HepG2 (cell line): ENCODE measurements around the gene CPNE8. TPM values are rescaled to one million over a fixed set of nuclear protein-coding genes. Genes with fewer than 3 reads are reported as not detected.

Source experiments
- ELF3 ChIP-seq: IDR thresholded peaks from 2 replicates; pipeline ENCODE4 v1.6.1; 2016; ENCODE audit warnings: missing genetic modification reagents, missing compliant biosample characterization
- ETV6 ChIP-seq: sonication (generic); formaldehyde crosslinking; conservative IDR thresholded peaks from 2 replicates; pipeline ENCODE4 v1.4.0; 2020; ENCODE audit warnings: missing genetic modification reagents
- FUBP1 ChIP-seq: sonication (generic); formaldehyde crosslinking; IDR thresholded peaks from 2 replicates; pipeline ENCODE4 v1.5.1; 2020; ENCODE audit warnings: missing genetic modification reagents, mild to moderate bottlenecking, borderline replicate concordance
- HIVEP1 ChIP-seq: sonication (generic); formaldehyde crosslinking; IDR thresholded peaks from 2 replicates; pipeline ENCODE4 v1.4.0; 2020; ENCODE audit warnings: mild to moderate bottlenecking, missing genetic modification reagents
- JDP2 ChIP-seq: sonication (generic); formaldehyde crosslinking; IDR thresholded peaks from 2 replicates; pipeline ENCODE4 v1.8.1; 2022; ENCODE audit warnings: missing genetic modification reagents, borderline replicate concordance
- KLF12 ChIP-seq: sonication (generic); formaldehyde crosslinking; IDR thresholded peaks from 2 replicates; pipeline ENCODE4 v1.4.0; 2020; ENCODE audit warnings: missing genetic modification reagents, borderline replicate concordance
- KLF16 ChIP-seq, 2 experiments: sonication (generic) in 1 of 2; formaldehyde crosslinking in 1 of 2; IDR thresholded peaks; 2 replicates each; pipeline versions ENCODE4 v1.6.1 to v1.8.0; 2016 to 2023; ENCODE audit warnings: missing genetic modification reagents in 2 of 2, missing compliant biosample characterization in 1 of 2
- PREB ChIP-seq: sonication (generic); formaldehyde crosslinking; IDR thresholded peaks from 2 replicates; pipeline ENCODE4 v1.4.0; 2020; ENCODE audit warnings: missing genetic modification reagents
- RFXAP ChIP-seq: sonication (generic); formaldehyde crosslinking; IDR thresholded peaks from 2 replicates; pipeline ENCODE4 v1.4.0; 2020; ENCODE audit warnings: missing genetic modification reagents, borderline replicate concordance
- SMAD1 ChIP-seq: sonication (generic); formaldehyde crosslinking; IDR thresholded peaks from 2 replicates; pipeline ENCODE4 v1.4.0; 2020; ENCODE audit warnings: missing genetic modification reagents, low read depth, mild to moderate bottlenecking, borderline replicate concordance
- SOX6 ChIP-seq, 2 experiments: fragments of 450-650 bp in 1 of 2; sonication (generic) in 1 of 2; formaldehyde crosslinking in 1 of 2; IDR thresholded peaks; 2 replicates each; pipeline versions ENCODE4 v1.4.0 to v1.6.1; 2017 to 2020; ENCODE audit warnings: antibody characterized with exemption in 1 of 2, mild to moderate bottlenecking in 1 of 2, missing genetic modification reagents in 1 of 2
- STAT6 ChIP-seq: sonication (generic); formaldehyde crosslinking; IDR thresholded peaks from 2 replicates; pipeline ENCODE4 v1.4.0; 2020; ENCODE audit warnings: missing genetic modification reagents, mild to moderate bottlenecking, borderline replicate concordance
- ZBTB21 ChIP-seq: sonication (generic); formaldehyde crosslinking; IDR thresholded peaks from 2 replicates; pipeline ENCODE4 v1.4.0; 2020; ENCODE audit warnings: missing genetic modification reagents
- ZMAT3 ChIP-seq: sonication (generic); formaldehyde crosslinking; conservative IDR thresholded peaks from 2 replicates; pipeline ENCODE4 v1.7.0; 2021; ENCODE audit warnings: missing genetic modification reagents
- ZNF350 ChIP-seq: sonication (generic); formaldehyde crosslinking; IDR thresholded peaks from 2 replicates; pipeline ENCODE4 v1.4.0; 2020; ENCODE audit warnings: mild to moderate bottlenecking, low read depth, missing genetic modification reagents, borderline replicate concordance
- ZNF468 ChIP-seq: sonication (generic); formaldehyde crosslinking; IDR thresholded peaks from 2 replicates; pipeline ENCODE4 v1.8.0; 2022; ENCODE audit warnings: mild to moderate bottlenecking, moderate library complexity, missing genetic modification reagents
- ZNF557 ChIP-seq: sonication (generic); formaldehyde crosslinking; IDR thresholded peaks from 2 replicates; pipeline ENCODE4 v1.4.0; 2020; ENCODE audit warnings: missing genetic modification reagents
- ZNF792 ChIP-seq: IDR thresholded peaks from 2 replicates; pipeline ENCODE4 v1.6.1; 2016
- polyA plus RNA-seq, 8 experiments: library from polyadenylated mRNA; depleted of rRNA in 3 of 8; stranded (reverse) in 7 of 8; unstranded in 1 of 8; fragments of >200 nt; fragmentation: Illumina TruSeq in 4 of 8; extraction: Trizol in 4 of 8; gene quantifications; 2 replicates each; pipeline versions ENCODE4 v1.2.1 to v1.2.3, GENCODE V29; 2011 to 2016; ENCODE audit warnings: low read depth in 4 of 8, missing spikeins in 1 of 8, mixed read lengths in 1 of 8; ENCODE audit not compliant: insufficient read depth in 1 of 8
- total RNA-seq, 5 experiments: library from RNA; depleted of rRNA; stranded (reverse); fragments of >200 nt; fragmentation: Illumina TruSeq; extraction: Trizol; gene quantifications; 2 replicates each; pipeline ENCODE4 v1.2.3, GENCODE V29; 2016; ENCODE audit warnings: low read depth in 1 of 5
- TF ChIP-seq, protein P1 (sequence below): sonication (generic); IDR thresholded peaks from 2 replicates; pipeline ENCODE4 v1.6.1; 2016; ENCODE audit warnings: low read depth, borderline replicate concordance
- TF ChIP-seq, protein P2 (sequence below): sonication (generic); formaldehyde crosslinking; IDR thresholded peaks from 2 replicates; pipeline ENCODE4 v1.4.0; 2020; ENCODE audit warnings: missing genetic modification reagents, borderline replicate concordance

Gene CPNE8
- total and polyA plus RNA-seq, 2 of the 13 experiments (the other 11 are each of a cell fraction or from before 2014, with no cell fraction given) = 2.4 to 2.7 TPM

DNA sequence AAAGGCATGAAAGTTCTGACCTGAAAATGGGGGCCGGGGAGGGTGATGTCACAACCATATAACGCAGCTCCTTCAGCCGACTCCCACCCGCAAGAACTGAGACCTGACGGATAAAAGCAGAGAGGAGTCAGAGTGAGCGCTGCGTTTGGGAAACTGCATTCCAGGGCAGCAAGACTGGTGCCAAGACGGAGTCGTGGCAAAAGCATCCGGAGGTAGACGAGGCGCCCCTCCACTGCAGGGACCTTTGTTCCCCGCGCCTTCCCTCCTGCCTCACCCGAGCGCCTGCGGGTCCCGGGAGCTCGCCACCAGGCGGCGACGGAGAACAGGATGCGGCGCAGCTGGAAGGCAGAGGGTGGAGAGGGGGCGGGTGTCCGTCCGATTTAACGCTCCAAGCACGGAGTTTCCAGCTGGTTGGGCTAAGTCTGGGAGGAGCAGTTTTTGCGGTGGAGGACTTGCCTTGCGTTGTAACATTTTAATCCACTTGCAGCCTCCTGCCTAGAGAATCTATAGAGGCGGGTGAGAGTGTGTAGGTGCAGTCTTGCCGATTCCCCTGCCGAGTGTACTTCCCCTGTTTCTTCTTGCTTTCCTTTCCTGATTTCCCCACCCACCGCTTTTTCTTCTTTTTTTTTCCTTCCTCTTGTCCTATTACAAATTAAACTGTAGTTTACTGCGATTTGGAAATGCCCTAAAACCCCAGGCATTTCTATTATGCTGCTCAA lies 1.2 kb upstream of the CPNE8 start (continued):
- no peak for TF ChIP-seq FUBP1 (CRISPR knock-in tag)
- no peak for TF ChIP-seq ZMAT3 (CRISPR knock-in tag)
- TF ChIP-seq KLF16 (CRISPR knock-in tag; IDR thresholded peaks at IDR 0.05) = 0 out of 4 replicates have a peak, but pooled peaks of 1 of the 2 experiments have one; percentile 60
- TF ChIP-seq JDP2 = no peak
- TF ChIP-seq ZBTB21 (CRISPR knock-in tag) = no peak
- TF ChIP-seq KLF12 (CRISPR knock-in tag) = no peak
- no peak for TF ChIP-seq STAT6 (CRISPR knock-in tag)
- TF ChIP-seq ELF3 = peak; percentile 61; the same call in 1 of the 2 replicates
- TF ChIP-seq SMAD1 (CRISPR knock-in tag) = no peak
- TF ChIP-seq PREB = no peak
- no peak for TF ChIP-seq ETV6
- 0 out of 2 replicates have a peak, but pooled peaks have one; percentile 30 for TF ChIP-seq RFXAP (CRISPR knock-in tag)
- TF ChIP-seq ZNF350 (CRISPR knock-in tag) = peak; percentile 74
- TF ChIP-seq SOX6 (IDR thresholded peaks at IDR 0.05) = no peak
- TF ChIP-seq SOX6 (CRISPR knock-in tag; IDR thresholded peaks at IDR 0.05) = peak; percentile 53
- no peak for TF ChIP-seq HIVEP1 (CRISPR knock-in tag)
- TF ChIP-seq, protein P1, sequence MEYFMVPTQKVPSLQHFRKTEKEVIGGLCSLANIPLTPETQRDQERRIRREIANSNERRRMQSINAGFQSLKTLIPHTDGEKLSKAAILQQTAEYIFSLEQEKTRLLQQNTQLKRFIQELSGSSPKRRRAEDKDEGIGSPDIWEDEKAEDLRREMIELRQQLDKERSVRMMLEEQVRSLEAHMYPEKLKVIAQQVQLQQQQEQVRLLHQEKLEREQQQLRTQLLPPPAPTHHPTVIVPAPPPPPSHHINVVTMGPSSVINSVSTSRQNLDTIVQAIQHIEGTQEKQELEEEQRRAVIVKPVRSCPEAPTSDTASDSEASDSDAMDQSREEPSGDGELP = peak; percentile 78; the same call in 1 of the 2 replicates
- TF ChIP-seq, protein P2, sequence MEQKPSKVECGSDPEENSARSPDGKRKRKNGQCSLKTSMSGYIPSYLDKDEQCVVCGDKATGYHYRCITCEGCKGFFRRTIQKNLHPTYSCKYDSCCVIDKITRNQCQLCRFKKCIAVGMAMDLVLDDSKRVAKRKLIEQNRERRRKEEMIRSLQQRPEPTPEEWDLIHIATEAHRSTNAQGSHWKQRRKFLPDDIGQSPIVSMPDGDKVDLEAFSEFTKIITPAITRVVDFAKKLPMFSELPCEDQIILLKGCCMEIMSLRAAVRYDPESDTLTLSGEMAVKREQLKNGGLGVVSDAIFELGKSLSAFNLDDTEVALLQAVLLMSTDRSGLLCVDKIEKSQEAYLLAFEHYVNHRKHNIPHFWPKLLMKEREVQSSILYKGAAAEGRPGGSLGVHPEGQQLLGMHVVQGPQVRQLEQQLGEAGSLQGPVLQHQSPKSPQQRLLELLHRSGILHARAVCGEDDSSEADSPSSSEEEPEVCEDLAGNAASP = 0 out of 2 replicates have a peak, but pooled peaks have one; percentile 22
- no peak for TF ChIP-seq ZNF557 (CRISPR knock-in tag)
- TF ChIP-seq ZNF792 = peak; percentile 64
- no peak for TF ChIP-seq ZNF468
